Activated CD4-positive, alpha-beta T cell treated with anti-CD3 and anti-CD28 coated beads, Interleukin-10, Interleukin-2, amounts not matched to agents 100 ng/mL and 50 ng/mL, durations not matched to agents 16 hours and 8 hours (primary cell): ENCODE data around the gene MYBPC3.

ENCODE experiments used
- DNase-seq: peaks from one replicate; pipeline ENCODE4 v3.0.0-alpha.2; 2020

MYBPC3 gene

GRCh38 chr11:47314992-47315391 lies 37.5 kb downstream of the MYBPC3 start:
- no peak for DNase-seq

- DNase-seq = no peak
Observed at GRCh38 chr11:47308050-47308823, 44.3 kb downstream of the MYBPC3 start.

- no peak for DNase-seq
Observed at GRCh38 chr11:47306484-47306844, 46.0 kb downstream of the MYBPC3 start.

- no peak for DNase-seq
Observed at GRCh38 chr11:47305734-47306483, 46.6 kb downstream of the MYBPC3 start.

- DNase-seq = no peak
Observed at GRCh38 chr11:47302853-47303252, 49.6 kb downstream of the MYBPC3 start.

GRCh38 chr11:47299078-47299477 lies 53.4 kb downstream of the MYBPC3 start:
- DNase-seq = no peak

- DNase-seq = no peak
Observed at GRCh38 chr11:47296045-47296444, 56.5 kb downstream of the MYBPC3 start.

GRCh38 chr11:47295385-47295784 lies 57.1 kb downstream of the MYBPC3 start:
- DNase-seq = no peak

- no peak for DNase-seq
Observed at GRCh38 chr11:47289856-47290255, 62.6 kb downstream of the MYBPC3 start.

GRCh38 chr11:47288066-47288465 lies 64.4 kb downstream of the MYBPC3 start:
- no peak for DNase-seq

GRCh38 chr11:47285969-47286770 lies 66.3 kb downstream of the MYBPC3 start:
- no peak for DNase-seq

GRCh38 chr11:47284151-47284550 lies 68.4 kb downstream of the MYBPC3 start:
- DNase-seq = no peak

GRCh38 chr11:47282462-47282861 lies 70.0 kb downstream of the MYBPC3 start:
- DNase-seq = no peak
